ENCODE data around the gene AK5. TPM values are rescaled to one million over a fixed set of nuclear protein-coding genes. Genes with fewer than 3 reads are reported as not detected.

Gene AK5
- total and polyA plus RNA-seq, 11 donors: 0.14 to 0.91 (median 0.40) TPM; not detected in 2

DNA sequence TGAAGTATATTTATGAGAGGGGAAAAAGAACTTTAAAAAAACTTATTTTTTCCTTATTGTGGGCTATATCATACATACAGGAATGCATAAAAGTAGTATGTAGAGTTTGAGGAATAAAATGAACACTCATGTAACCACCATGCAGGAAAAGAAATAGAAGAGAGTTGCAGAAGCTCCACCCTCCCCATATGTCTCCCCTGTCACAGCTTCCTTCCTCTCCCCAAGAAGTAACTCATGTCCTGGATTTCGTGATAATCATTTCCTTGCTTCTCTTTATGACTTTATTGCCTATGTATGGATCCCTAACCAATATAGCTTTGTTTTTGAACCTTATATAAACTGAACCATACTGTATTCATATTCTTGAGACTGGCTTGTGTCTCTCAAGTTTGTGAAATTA is 274.2 kb downstream of the AK5 start:
- WGBS, 4 donors: 37 to 63% (median 51%) methylated on average over 1 of the region's 1 CpG
- no peaks in the 10 kb centered on the region for H3K9me3 ChIP-seq
- no peak for DNase-seq
- TF ChIP-seq POLR2A (IDR thresholded peaks at IDR 0.05): no peak
- TF ChIP-seq, protein P1, sequence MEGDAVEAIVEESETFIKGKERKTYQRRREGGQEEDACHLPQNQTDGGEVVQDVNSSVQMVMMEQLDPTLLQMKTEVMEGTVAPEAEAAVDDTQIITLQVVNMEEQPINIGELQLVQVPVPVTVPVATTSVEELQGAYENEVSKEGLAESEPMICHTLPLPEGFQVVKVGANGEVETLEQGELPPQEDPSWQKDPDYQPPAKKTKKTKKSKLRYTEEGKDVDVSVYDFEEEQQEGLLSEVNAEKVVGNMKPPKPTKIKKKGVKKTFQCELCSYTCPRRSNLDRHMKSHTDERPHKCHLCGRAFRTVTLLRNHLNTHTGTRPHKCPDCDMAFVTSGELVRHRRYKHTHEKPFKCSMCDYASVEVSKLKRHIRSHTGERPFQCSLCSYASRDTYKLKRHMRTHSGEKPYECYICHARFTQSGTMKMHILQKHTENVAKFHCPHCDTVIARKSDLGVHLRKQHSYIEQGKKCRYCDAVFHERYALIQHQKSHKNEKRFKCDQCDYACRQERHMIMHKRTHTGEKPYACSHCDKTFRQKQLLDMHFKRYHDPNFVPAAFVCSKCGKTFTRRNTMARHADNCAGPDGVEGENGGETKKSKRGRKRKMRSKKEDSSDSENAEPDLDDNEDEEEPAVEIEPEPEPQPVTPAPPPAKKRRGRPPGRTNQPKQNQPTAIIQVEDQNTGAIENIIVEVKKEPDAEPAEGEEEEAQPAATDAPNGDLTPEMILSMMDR (IDR thresholded peaks at IDR 0.05): no peak
- H3K4me3 ChIP-seq: no peak overlapping the region
- H3K4me1 ChIP-seq: no peaks in the 10 kb centered on the region
- no peaks in the 10 kb centered on the region for H3K27me3 ChIP-seq
- H3K36me3 ChIP-seq: peaks cover 0 to 21% (median 0%) of the 10 kb centered on the region in 9 donors
- no peak for ATAC-seq
- H3K27ac ChIP-seq: no peak overlapping the region
- intact Hi-C loops (cut with DNase I): no loop called here

- no peak for ATAC-seq
- TF ChIP-seq POLR2A (IDR thresholded peaks at IDR 0.05): no peak
- TF ChIP-seq, protein P1 (IDR thresholded peaks at IDR 0.05): no peak
- H3K4me1 ChIP-seq: no peaks in the 10 kb centered on the region
- no peak overlapping the region for H3K27ac ChIP-seq
- intact Hi-C loops (cut with DNase I): no loop called here
- H3K27me3 ChIP-seq: no peaks in the 10 kb centered on the region
- DNase-seq: no peak
- 89 to 97% (median 91%) methylated on average over 4 of the region's 4 CpGs for WGBS, 4 donors
- no peaks in the 10 kb centered on the region for H3K9me3 ChIP-seq
- H3K36me3 ChIP-seq: peaks cover 0 to 26% (median 4%) of the 10 kb centered on the region in 9 donors
- no peak overlapping the region for H3K4me3 ChIP-seq
Measured at GRCh38 chr1:77557053-77557452, 275.2 kb downstream of the AK5 start.

DNA sequence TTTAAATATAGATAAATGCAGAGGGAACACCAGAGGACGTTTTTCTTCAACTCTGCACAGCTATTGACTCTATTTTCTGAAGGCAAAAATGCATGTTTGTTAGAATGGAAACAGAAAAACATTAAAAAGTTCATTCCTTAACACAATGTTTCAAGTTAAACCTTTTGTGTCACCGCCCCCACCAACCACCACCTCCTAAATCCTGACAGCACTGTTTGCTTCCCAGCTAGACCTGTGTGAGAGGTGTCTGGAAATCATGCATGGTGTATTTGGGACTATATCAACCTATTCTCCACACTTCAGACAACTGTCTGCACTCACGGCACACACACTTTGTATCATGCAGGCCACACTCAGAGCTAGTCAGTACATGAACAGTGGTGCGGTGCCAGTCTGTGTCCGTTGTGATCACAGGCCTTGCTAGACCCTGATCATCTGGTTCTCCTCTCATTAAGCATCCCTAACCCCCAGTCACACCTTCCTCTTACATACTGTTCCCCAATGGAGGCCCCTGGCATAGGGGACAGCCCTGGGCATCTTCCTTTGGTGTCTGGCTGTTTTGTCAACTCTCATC is 276.9 kb downstream of the AK5 start:
- WGBS, 4 donors: 92 to 96% (median 94%) methylated on average over 5 of the region's 5 CpGs
- Histone ChIP-seq H3K27me3 (no peaks in the 10 kb centered on the region), H3K9me3 (no peaks in the 10 kb centered on the region), H3K27ac (no peak overlapping the region), H3K4me1 (peaks cover 0 to 12% (median 6%) of the 10 kb centered on the region in 12 donors), H3K4me3 (no peak overlapping the region), H3K36me3 (peaks cover 0 to 28% (median 6%) of the 10 kb centered on the region in 9 donors)
- TF ChIP-seq, protein P1 (IDR thresholded peaks at IDR 0.05): no peak
- TF ChIP-seq POLR2A (IDR thresholded peaks at IDR 0.05): no peak
- intact Hi-C loops (cut with DNase I): no loop called here
- ATAC-seq (peak in 1 of 4 donors; percentile 34), DNase-seq (no peak)

DNA sequence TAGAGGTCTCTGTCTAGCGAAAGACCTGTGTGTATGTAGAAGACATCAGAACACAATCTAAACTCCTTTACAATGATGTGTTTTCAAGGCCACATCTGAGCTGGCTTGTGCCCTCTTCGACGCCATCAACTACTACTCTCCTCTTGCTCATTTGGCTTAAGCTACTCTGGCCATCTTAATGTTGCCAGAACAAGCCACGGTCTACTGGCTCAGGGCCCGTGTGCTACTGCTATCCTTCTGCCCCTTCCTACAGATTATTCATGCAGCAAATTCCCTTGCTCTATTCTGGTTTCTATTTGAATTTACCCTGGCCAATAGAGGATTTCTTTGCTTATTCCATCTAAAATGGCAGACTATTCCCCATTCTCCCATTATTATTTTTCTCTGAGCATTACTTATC is 278.9 kb downstream of the AK5 start:
- Histone ChIP-seq H3K9me3 (no peaks in the 10 kb centered on the region), H3K36me3 (peaks cover 0 to 47% (median 26%) of the 10 kb centered on the region in 9 donors), H3K27me3 (no peaks in the 10 kb centered on the region), H3K4me1 (peaks cover 0 to 12% (median 6%) of the 10 kb centered on the region in 12 donors), H3K4me3 (no peak overlapping the region), H3K27ac (no peak overlapping the region)
- DNase-seq (no peak), ATAC-seq (no peak)
- intact Hi-C loops (cut with DNase I): loop anchor here in 1 of 10 donors (10.0 kb wide), 1 partner anchor 124 kb away; the partner anchor contains the start of gene ZZZ3
- WGBS, 4 donors: 90 to 96% (median 95%) methylated on average over 5 of the region's 5 CpGs
- TF ChIP-seq, protein P1 (IDR thresholded peaks at IDR 0.05): no peak
- TF ChIP-seq POLR2A (IDR thresholded peaks at IDR 0.05): no peak
